ENCODE measurements around the gene RNF208.
A peak's percentile ranks its signal among the peaks of the same experiment; 100 is the strongest.

Gene RNF208

DNA sequence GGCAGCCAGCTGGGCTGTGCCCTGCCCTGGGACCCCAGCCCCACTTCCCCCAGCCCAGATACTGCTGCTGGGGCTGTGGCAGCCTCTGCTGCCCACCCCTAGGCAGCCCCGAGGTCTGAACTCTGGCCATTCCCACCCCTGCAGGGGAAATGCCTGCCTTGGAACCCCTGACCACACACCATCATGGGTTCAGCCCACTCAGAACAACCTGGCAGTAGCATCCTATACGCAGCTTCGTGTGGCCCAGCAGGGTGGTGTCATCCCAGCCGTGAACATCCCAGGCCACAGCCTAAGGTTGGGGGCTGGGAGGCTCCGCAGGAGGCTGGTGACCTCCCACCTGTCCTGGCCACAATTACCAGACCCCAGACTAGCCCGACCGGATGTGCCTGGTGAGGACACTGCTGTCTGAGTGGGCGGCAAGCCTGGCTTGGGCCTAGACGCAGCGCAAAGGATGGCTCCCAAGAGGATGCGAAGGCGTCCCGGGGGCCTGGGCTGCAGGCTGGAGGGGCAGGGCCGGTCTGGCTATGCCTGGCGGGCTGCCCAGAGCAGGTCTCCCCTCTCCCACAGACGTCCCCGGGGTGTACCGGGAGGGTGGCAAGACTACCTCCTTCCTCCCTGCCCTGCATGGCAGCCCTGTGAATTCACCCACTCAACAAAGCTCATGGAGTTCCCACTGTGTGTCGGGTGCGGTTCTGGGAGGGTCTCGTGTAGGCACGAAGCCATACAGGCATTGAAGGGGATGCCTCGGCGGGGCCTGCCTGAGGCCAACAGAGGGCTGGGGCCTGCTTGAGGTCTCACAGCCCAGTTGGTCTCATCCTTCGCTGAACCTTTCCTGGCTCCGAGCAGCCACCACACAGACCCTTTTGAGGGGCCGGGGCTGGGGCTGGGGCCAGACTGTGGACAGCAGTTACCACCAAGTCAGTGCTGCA is 7.2 kb upstream of the RNF208 start:
- no peak for DNase-seq

- no peak for DNase-seq
These were observed 6.5 kb upstream of the RNF208 start for GRCh38 chr9:137228506-137228967.

DNA sequence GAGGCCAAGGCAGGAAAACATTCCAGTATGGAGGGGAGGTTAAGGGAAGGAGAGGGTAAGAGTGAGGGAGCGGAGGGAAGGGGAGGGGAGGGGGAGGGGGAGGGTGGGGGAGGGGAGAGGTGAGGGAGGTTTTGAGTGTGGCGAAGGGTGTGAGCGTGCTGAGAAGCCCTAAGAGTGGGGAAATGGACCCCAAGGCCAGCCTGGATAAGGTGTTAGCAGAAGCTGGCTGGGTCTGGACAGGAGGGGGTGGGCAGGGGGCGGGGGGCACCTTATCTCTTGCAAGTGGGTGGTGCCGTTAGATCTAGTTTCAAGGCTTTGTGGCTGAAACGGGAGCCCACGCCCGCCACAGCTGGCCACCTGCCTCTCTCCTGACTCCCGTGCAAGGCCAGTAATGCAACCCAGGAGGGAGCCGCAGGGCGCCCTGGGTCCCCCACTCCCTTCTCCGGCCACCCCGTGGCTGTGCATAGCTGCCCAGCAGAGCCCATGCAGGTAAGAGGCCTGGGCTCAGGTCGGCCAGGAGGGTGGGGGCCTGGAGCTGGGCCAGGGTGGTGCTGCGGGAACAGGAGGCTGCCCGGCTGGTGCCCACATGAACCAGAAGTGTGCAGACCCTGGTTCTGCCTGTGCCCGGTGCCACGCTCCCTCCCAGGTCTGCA is 5.9 kb upstream of the RNF208 start:
- DNase-seq, result no peak

GRCh38 chr9:137227054-137227852 is 5.2 kb upstream of the RNF208 start, which contains the start of gene RNF224:
TSS of gene RNF224 (plus strand) at chr9:137227502. CDS start at chr9:137228336, 834 bp downstream.
- peak; percentile 78 for DNase-seq

DNA sequence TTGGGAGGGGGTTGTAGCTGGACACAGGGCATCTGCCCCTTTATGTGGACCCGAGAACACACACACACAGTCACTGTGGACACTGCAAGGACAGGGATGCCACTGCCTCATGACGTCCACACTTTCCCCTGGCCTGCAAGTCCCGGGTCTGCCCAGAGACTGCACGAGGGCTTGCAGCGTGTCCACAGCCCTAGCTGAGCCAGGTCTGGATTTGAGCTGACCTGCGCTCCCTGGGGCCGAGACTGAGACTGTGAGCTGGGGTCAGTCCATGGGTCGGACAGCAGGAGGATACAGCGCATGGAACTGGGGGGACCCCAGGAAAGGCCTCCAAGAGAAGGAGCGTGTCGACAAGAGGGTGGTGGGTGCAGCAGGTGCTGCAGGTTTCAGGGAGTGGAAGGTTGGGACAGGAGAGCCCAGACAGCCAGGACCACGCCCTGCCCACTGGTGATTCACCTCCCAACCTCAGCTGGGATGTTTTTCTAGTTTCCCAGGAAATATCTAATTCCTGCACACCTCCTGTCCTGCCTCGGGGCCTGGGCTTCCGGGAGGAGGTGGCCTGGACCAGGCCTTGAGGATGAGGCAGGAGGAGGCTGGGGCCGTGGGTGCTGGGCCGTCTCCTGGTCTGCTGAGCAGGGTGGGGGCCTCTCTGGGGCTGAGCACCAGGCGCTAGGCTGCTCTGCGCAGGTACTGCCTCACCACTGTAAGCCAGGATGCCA is 4.5 kb upstream of the RNF208 start:
- DNase-seq, result no peak

DNA sequence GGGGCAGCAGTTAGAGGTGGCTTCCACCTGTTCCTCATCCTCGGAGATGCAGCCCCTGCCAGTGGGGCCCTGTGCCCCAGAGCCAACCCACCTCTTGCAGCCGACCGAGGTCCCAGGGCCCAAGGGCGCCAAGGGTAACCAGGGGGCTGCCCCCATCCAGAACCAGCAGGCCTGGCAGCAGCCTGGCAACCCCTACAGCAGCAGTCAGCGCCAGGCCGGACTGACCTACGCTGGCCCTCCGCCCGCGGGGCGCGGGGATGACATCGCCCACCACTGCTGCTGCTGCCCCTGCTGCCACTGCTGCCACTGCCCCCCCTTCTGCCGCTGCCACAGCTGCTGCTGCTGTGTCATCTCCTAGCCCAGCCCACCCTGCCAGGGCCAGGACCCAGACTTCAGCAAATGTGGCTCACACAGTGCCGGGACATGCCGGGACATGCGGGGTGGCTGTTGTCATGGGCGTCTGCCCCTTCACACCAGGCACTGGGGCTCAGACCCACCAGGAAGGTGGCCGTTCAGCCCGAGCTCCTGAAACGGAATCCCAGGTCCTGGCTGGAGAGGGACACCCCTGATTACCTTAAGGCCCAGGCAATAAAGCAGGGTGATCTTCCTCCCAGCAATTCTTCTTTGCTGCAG is 3.8 kb upstream of the RNF208 start:
- DNase-seq, result no peak

GRCh38 chr9:137224830-137225694 is 3.0 kb upstream of the RNF208 start, which contains the start of gene CYSRT1:
TSS of gene CYSRT1 (plus strand) at chr9:137225174. CDS start at chr9:137225622, 448 bp downstream.
- DNase-seq, result no peak

DNA sequence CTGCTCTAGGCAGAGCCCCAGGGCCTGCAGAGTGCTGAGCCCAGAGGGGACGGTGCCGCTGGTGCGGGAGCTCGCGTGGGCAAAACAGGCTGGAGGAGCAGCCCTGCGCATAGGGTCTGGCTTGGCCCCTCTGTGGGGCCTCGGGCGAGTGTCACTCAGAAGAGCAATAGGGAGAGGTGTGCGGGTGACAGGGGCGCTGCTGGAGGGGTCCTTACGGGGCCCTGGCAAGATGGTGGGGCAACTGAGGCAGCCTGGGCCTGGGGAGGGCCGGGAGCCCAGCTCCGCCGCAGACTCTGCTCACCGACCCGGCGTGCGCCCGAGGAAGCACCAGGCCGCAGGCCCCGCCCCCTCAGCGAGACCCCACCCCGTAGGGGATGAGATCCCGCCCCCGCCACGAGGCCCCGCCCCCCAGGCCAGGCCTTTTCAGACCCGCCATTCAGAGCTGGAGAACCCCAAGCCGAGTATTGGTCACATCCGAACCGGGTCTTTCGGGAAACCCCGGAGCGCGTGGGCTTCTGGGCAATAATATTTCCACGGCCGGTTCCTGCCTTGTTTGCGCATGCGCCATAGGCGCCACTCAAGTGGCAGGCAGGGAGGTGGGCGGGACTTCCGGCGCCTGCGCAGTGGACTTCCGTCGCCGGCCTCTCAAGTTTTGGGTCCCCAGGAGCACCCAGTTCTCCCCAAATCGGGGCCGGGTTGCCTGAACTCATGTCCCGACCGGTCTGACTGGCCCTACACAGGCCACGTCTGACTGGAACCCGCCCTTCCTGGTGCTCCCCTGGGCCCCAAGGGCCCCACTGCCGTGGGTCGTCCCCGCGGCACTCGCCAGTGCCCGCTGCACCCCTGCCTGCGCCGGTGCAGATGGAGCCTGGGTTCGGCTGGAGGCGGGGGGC is 1.3 kb upstream of the RNF208 start:
- DNase-seq, result peak; percentile 87

GRCh38 chr9:137221506-137222111 is 431 bp downstream of the RNF208 start:
- DNase-seq, result peak; percentile 31

GRCh38 chr9:137221095-137221505 is 940 bp downstream of the RNF208 start:
- no peak for DNase-seq

DNA sequence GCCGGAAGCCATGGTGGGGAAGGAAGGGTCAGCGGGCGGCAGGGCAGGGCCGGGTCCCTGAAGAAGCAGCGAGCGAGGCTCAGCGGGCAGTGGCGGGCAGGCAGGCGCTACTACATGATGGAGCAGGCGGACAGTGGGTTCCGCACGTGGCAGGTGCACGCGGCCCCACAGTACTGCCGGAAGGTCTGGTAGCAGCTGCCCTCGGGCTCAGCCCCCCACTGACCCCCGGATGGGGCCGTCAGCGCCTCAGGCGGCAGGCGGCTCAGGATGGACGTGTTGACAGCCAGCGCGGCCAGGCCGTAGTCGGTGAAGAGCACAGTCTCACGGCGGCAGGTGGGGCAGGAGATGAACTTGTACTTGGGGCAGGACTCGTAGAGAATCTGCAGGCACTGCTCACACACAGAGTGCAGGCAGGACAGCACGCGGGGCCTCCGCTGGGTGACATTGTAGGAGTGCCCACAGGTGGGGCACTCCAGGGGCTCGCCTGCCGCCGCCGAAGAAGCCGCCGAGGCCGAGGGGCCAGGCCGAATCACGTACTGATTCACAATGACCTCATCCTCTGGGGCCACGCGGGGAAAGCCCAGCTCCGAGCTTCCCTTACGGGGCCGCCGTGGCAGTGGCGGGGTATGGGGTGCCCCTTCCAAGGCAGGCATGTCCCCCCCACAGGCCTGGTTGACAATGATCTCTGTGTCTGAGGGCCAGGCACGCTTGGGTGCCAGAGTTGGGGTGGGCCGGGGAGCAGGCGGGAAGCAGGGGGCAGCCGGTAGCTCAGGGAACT is 1.5 kb downstream of the RNF208 start:
- DNase-seq, result no peak

- no peak for DNase-seq
These were observed 2.2 kb downstream of the RNF208 start for GRCh38 chr9:137219757-137220316.

DNA sequence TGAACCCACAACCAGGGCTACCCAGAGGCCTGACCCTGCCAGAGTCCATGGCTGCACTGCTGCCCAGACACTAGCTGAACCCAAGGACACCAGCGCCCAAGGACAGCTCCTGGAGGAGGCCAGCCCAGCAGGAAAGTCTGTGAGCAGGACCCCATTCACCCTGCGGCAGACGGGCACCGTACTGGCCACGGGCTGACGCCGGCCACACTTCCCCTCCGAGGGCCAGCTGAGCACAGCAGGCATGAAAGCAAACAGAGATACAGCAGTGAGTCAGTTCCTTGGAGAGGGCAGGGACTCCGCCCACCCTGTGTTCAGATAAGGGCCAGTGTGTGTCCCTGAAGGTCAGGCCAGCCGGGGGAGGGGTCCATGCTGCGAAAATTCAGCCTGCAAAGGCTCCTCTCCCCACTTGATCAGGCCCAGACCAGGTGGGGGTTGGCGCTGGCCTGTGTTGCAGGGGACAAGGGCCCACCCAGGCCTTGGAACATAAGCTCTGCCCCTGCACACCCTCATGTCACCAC is 3.2 kb downstream of the RNF208 start:
- no peak for DNase-seq

- no peak for DNase-seq
These were observed 3.8 kb downstream of the RNF208 start for GRCh38 chr9:137218212-137218753.

- no peak for DNase-seq
These were observed 4.5 kb downstream of the RNF208 start for GRCh38 chr9:137217276-137218211.

Data from right kidney (tissue), 1 donor.